Mammary epithelial cell (primary cell): Measurements from ENCODE around the gene PPIAL4G.
"Not testable (repeated sequence)": the region's sequence is repeated elsewhere in the genome, so short reads cannot be mapped to it uniquely, and the experiment has no call there.

Source experiments
- CTCF ChIP-seq, 2 donors: IDR thresholded peaks in 1 of 2; conservative IDR thresholded peaks in 1 of 2; 2 replicates each; pipeline ENCODE4 v1.5.1; 2011 to 2012; ENCODE audit warnings: inconsistent platforms in 2 of 2, low read length in 2 of 2, mild to moderate bottlenecking in 2 of 2, control low read depth in 1 of 2, low read depth in 1 of 2; ENCODE audit not compliant: insufficient read depth in 1 of 2; ENCODE audit errors: extremely low read depth in 1 of 2
- EZH2 ChIP-seq: IDR thresholded peaks from 2 replicates; pipeline ENCODE4 v1.6.1; 2012; ENCODE audit warnings: low read length, inconsistent platforms, borderline replicate concordance

GRCh38 chr1:148459694-148460093 lies 23.4 kb downstream of the PPIAL4G start:
- TF ChIP-seq EZH2; CTCF (conservative IDR thresholded peaks at IDR 0.05 in 1 of 2, IDR thresholded peaks at IDR 0.05 in 1 of 2; ENCODE audit: extremely low read depth in 1 of 2, insufficient read depth in 1 of 2, low read depth in 1 of 2, low read length in 2 of 2): not testable (repeated sequence)
